Measurements from ENCODE around the gene BAIAP3. TPM values are rescaled to one million over a fixed set of nuclear protein-coding genes. Genes with fewer than 3 reads are reported as not detected.

The BAIAP3 gene
- total RNA-seq, 2 experiments from 2014 or later: 27.4 to 31.2 TPM

- H3K4me3 Mint-ChIP-seq: no peak overlapping the region
- POLR2A ChIA-PET: no interaction called here
- H3K36me3 Mint-ChIP-seq: no peaks in the 10 kb centered on the region
- H3K4me1 Mint-ChIP-seq: peaks cover 9% of the 10 kb centered on the region
- DNase-seq (no peak), ATAC-seq (ENCODE audit: low read depth) (no peak)
- H3K27me3 Mint-ChIP-seq: no peaks in the 10 kb centered on the region
- H3K9me3 Mint-ChIP-seq: no peaks in the 10 kb centered on the region
- no peak overlapping the region for H3K27ac Mint-ChIP-seq
Observed at GRCh38 chr16:1374418-1375297, 41.2 kb downstream of the BAIAP3 start.

- Mint-ChIP-seq H3K36me3 (no peaks in the 10 kb centered on the region), H3K27me3 (no peaks in the 10 kb centered on the region), H3K9me3 (no peaks in the 10 kb centered on the region), H3K27ac (no peak overlapping the region), H3K4me3 (no peak overlapping the region), H3K4me1 (peaks cover 13% of the 10 kb centered on the region)
- POLR2A ChIA-PET: no interaction called here
- ATAC-seq (ENCODE audit: low read depth): no peak
- DNase-seq: no peak
Observed at GRCh38 chr16:1375298-1375640, 41.8 kb downstream of the BAIAP3 start.

GRCh38 chr16:1375741-1376410 is 42.4 kb downstream of the BAIAP3 start:
- POLR2A ChIA-PET: no interaction called here
- Mint-ChIP-seq H3K4me1 (peaks cover 13% of the 10 kb centered on the region), H3K27ac (no peak overlapping the region), H3K4me3 (no peak overlapping the region), H3K9me3 (no peaks in the 10 kb centered on the region), H3K36me3 (peaks cover under 1% of the 10 kb centered on the region), H3K27me3 (no peaks in the 10 kb centered on the region)
- ATAC-seq (ENCODE audit: low read depth) (no peak), DNase-seq (no peak)

DNA sequence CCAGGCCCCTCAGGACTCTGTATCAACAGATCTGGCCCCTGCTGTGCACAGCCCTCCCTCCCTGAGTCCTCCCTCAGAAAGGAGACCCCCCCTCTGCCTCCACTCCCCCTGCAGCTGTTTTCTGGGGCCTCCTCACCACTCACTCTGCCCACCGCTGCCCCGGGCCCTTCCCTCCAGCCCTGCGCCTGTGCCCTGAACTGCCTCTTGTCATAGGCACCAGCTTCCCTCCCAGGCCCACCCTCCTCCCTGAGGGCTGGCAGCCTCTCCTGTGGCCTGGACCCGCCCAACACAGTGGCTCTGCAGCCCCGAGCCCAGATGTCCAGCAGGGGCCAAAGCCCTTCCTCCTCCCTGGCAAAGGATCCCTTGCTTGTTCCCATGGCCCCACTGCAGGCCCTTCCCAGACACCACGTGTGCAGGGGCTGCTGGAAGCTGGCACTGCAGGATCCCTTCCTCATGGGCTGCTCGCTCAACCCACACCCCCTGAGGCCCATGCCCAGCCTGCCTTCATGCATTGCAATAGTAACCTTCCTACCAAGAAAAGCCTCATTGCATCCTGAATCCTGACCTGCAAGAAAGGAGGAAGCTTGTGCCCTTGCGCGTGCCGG is 44.1 kb downstream of the BAIAP3 start:
- ATAC-seq (ENCODE audit: low read depth) (no peak), DNase-seq (no peak)
- POLR2A ChIA-PET: no interaction called here
- peak overlapping the region; percentile 58 for H3K27ac Mint-ChIP-seq
- H3K4me3 Mint-ChIP-seq: no peak overlapping the region
- H3K9me3 Mint-ChIP-seq: no peaks in the 10 kb centered on the region
- H3K4me1 Mint-ChIP-seq: peaks cover 13% of the 10 kb centered on the region
- peaks cover 3% of the 10 kb centered on the region for H3K36me3 Mint-ChIP-seq
- H3K27me3 Mint-ChIP-seq: no peaks in the 10 kb centered on the region

GRCh38 chr16:1378087-1378803 is 44.8 kb downstream of the BAIAP3 start:
- H3K27me3 Mint-ChIP-seq: no peaks in the 10 kb centered on the region
- DNase-seq: no peak
- H3K27ac Mint-ChIP-seq: peak overlapping the region; percentile 58
- peak overlapping the region; percentile 65 for H3K4me3 Mint-ChIP-seq
- H3K36me3 Mint-ChIP-seq: peaks cover 3% of the 10 kb centered on the region
- ATAC-seq (ENCODE audit: low read depth): no peak
- peaks cover 13% of the 10 kb centered on the region for H3K4me1 Mint-ChIP-seq
- POLR2A ChIA-PET: interaction anchor here (1.8 kb wide), 1 partner anchor 43 kb away, joined by 9 read pairs; the partner anchor contains the start of gene UQCC4
- H3K9me3 Mint-ChIP-seq: no peaks in the 10 kb centered on the region

DNA sequence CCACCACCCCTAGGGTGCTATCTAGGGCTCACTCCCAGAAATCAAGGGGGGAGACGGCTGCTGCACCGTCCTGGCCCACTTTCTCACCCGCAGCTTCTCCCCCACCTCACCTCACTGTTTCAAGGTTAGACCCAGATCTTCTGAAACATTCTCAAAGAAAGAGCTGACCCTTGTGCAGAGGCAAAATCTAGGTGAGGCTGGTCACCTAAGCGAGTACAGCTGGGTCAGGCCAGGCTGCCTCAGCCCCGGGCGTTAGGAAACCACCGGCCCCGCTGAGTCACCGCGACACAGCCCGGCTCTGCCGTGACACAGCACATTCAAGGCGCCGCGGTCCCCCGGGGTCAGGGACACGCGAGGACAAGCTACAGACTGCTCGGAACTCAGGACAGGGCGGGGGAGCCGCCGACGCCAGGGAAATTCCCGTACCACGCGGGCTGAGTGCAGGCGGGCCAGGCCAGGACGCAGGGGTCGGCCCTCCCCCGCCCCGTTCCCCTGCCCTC is 45.4 kb downstream of the BAIAP3 start:
- peak overlapping the region; percentile 63 for H3K27ac Mint-ChIP-seq
- H3K27me3 Mint-ChIP-seq: no peaks in the 10 kb centered on the region
- DNase-seq (no peak), ATAC-seq (ENCODE audit: low read depth) (peak; percentile 43)
- peaks cover 13% of the 10 kb centered on the region for H3K4me1 Mint-ChIP-seq
- no peaks in the 10 kb centered on the region for H3K9me3 Mint-ChIP-seq
- peaks cover 3% of the 10 kb centered on the region for H3K36me3 Mint-ChIP-seq
- POLR2A ChIA-PET: interaction anchor here (1.2 to 1.8 kb wide), 2 partner anchors 23 to 42 kb away, joined by 3 to 9 read pairs; partner anchors contain the start of gene UQCC4
- H3K4me3 Mint-ChIP-seq: peak overlapping the region; percentile 65

DNA sequence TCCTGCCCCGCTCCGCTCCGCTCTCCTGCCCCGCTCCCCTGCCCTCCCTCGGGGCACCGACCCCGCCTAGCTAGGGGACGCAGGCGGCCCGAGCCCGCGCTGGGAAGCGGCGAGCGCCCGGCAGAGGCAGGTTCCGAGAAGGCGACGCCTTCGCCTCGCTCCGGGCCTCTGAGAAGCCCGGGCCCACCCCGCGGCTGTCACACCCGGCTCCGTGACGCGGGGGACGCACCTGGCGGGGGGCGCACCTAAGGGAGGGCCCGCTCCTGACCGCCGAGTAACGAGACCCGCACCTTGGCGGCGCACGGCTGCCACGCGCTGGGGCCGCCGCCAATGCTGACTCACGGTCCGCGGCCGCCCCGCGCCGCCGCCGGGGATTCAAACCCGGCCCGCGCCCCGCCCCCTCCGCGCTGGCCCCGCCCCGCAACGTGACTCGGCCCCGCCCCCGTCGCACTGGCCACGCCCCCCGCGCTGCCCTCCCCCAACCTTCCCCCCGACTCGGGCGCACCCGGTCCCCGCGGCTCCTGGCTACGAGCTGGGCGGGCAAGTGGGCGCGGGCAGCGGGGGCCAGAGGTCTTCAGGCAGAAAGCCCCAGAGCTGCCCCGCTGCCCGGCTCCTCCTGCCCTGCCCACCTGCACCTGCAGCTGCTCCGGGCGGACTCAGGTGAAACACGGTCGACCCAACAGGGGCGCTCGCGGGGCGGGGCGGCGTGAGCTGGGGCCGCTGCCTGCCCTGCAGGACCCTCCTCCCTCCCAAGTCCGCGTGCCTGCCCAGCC is 46.0 kb downstream of the BAIAP3 start:
- POLR2A ChIA-PET: interaction anchor here (0.7 to 1.8 kb wide), 4 partner anchors 20 to 41 kb away, joined by 3 to 9 read pairs (median 4); partner anchors contain the start of gene UQCC4
- Mint-ChIP-seq H3K36me3 (peaks cover 3% of the 10 kb centered on the region), H3K9me3 (no peaks in the 10 kb centered on the region), H3K4me3 (peak overlapping the region; percentile 75), H3K27me3 (no peaks in the 10 kb centered on the region), H3K4me1 (peaks cover 13% of the 10 kb centered on the region), H3K27ac (peak overlapping the region; percentile 45)
- ATAC-seq (ENCODE audit: low read depth): peak; percentile 75
- DNase-seq: peak; percentile 83

DNA sequence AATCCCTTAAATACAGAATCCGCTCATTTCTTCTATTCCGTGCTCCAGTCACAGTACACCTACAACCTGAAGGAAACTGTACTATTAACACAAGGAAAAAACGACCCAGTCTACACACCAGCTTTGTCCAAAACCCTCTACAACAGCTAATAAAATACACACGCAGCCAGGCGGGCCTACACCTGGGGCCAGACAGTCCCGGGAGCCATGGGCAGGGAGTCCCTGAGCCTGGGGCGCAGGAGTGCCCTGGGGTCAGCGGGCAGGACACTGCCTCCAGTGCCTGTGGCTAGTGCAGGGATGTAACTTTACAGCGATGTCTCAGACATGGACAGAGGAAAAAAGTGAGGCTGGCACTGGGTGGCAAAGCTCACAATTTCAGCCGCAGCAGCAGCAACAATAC is 46.8 kb downstream of the BAIAP3 start:
- no peak for DNase-seq
- POLR2A ChIA-PET: interaction anchor here (0.6 to 1.2 kb wide), 5 partner anchors 19 to 775 kb away, joined by 3 to 4 read pairs (median 3); partner anchors contain the start of gene TRAF7
- peak overlapping the region; percentile 75 for H3K4me3 Mint-ChIP-seq
- H3K4me1 Mint-ChIP-seq: peaks cover 13% of the 10 kb centered on the region
- no peaks in the 10 kb centered on the region for H3K9me3 Mint-ChIP-seq
- H3K36me3 Mint-ChIP-seq: peaks cover 6% of the 10 kb centered on the region
- no peak for ATAC-seq (ENCODE audit: low read depth)
- no peaks in the 10 kb centered on the region for H3K27me3 Mint-ChIP-seq
- peak overlapping the region; percentile 45 for H3K27ac Mint-ChIP-seq

GRCh38 chr16:1381612-1382406 is 48.4 kb downstream of the BAIAP3 start:
- Mint-ChIP-seq H3K4me1 (peaks cover 13% of the 10 kb centered on the region), H3K4me3 (no peak overlapping the region), H3K9me3 (no peaks in the 10 kb centered on the region), H3K27ac (no peak overlapping the region), H3K36me3 (peaks cover 6% of the 10 kb centered on the region), H3K27me3 (no peaks in the 10 kb centered on the region)
- no peak for DNase-seq
- ATAC-seq (ENCODE audit: low read depth): no peak
- POLR2A ChIA-PET: interaction anchor here (1.1 kb wide), 1 partner anchor 39 kb away, joined by 3 read pairs; the partner anchor contains the start of gene UQCC4

DNA sequence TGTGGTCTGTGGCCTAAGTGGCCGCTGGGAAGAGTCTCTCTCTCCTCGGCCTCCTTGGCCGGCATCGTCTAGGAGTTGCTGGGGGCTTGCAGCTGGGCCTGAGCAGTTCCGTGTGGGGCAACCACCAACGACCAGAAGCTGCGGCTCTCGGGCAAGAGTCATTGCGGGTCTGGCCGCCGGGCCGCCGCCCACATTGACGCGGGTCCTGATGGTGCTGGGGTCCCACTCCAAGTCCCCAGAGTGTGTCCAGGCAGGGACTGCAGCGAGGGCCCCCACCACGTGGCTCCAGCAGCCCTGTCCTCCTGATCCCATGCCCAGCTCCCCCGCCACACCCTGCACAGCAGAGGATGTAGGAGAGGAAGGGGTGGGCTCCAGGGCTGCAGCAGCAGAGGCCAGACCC is 50.1 kb downstream of the BAIAP3 start:
- H3K27me3 Mint-ChIP-seq: no peaks in the 10 kb centered on the region
- H3K36me3 Mint-ChIP-seq: peaks cover 6% of the 10 kb centered on the region
- H3K4me3 Mint-ChIP-seq: no peak overlapping the region
- DNase-seq (no peak), ATAC-seq (ENCODE audit: low read depth) (no peak)
- no peak overlapping the region for H3K27ac Mint-ChIP-seq
- no peaks in the 10 kb centered on the region for H3K9me3 Mint-ChIP-seq
- POLR2A ChIA-PET: no interaction called here
- H3K4me1 Mint-ChIP-seq: peaks cover 6% of the 10 kb centered on the region

DNA sequence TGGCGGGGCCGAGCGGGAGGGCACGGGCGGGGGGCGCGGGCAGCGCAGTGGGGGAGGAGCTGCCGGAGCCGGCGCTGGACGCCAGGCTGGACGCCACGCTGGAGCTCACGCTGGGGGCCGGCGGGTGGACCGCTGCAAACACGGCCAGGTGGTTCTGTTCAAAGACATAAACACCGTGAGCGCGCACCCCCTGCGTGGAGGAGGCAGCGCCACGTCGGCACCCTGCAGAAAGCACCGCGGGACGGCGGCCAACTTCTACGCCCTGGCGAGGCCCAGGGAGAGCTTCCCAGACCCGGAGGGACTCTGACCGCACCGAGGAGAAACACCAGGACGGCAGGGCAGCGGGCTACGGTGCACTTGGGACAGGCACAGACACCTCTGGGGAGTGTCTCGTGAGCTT is 51.8 kb downstream of the BAIAP3 start:
- peaks cover 7% of the 10 kb centered on the region for H3K36me3 Mint-ChIP-seq
- ATAC-seq (ENCODE audit: low read depth): no peak
- no peaks in the 10 kb centered on the region for H3K27me3 Mint-ChIP-seq
- no peaks in the 10 kb centered on the region for H3K4me1 Mint-ChIP-seq
- no peaks in the 10 kb centered on the region for H3K9me3 Mint-ChIP-seq
- H3K4me3 Mint-ChIP-seq: no peak overlapping the region
- DNase-seq: no peak
- no peak overlapping the region for H3K27ac Mint-ChIP-seq
- POLR2A ChIA-PET: no interaction called here

DNA sequence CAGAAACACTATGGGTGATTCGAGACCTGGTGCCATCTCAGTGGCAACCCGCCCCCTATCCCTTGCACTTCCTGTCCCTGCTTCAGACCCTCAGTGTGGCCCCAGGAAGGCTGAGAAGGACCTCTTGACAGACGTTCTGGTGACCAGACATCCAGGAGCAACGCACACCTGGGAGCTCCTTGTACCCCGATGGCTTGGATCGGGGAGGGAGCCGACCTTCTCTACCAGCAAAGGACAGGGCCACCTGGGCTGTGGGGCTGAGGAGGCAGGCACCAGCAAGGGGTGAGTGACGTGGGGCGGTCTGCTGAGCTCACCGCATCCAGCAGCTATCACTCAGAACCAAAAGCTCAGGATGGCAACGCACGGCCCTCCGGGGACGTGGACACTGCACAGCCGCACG is 53.9 kb downstream of the BAIAP3 start:
- no peak for ATAC-seq (ENCODE audit: low read depth)
- H3K4me3 Mint-ChIP-seq: no peak overlapping the region
- no peak overlapping the region for H3K27ac Mint-ChIP-seq
- peaks cover 2% of the 10 kb centered on the region for H3K4me1 Mint-ChIP-seq
- DNase-seq: no peak
- peaks cover 7% of the 10 kb centered on the region for H3K36me3 Mint-ChIP-seq
- no peaks in the 10 kb centered on the region for H3K9me3 Mint-ChIP-seq
- no peaks in the 10 kb centered on the region for H3K27me3 Mint-ChIP-seq
- POLR2A ChIA-PET: no interaction called here

Measured in activated naive CD8-positive, alpha-beta T cell treated with anti-CD3 and anti-CD28 coated beads, Interleukin-2, amount 10 ng/mL, durations not matched to agents 7 days and 5 days (primary cell).